ENCODE measurements around the gene ARPC1A.

DNA sequence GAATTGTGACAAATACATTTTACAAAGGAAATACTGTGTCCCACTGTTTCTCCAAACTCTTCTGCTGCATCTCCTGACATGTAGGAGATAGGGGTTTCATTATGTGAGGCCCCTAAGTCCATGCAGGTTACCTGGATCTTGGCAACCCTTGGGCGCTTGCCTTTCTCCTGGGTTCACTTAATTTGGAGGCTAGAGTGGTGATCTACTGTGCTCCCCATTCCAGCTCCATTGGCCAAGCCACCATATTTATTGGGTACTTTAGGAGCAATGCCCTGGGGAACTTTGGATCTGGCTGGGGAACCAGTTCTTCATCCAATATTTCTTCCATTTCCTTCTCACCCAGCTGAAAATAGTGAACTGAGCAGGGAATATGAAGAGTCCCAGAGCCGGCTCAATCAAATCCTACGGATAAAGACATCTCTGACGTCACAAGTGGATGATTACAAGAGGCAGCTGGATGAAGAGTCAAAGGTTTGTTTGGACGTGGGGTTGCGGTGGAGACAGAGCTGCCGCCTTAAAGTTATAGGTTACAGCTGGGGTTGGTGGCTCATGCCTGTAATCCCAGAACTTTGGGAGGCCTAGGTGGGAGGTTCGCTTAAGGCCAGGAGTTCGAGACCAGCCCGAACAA, 34.6 kb upstream of the ARPC1A start:
- no peak for TF ChIP-seq POLR2A (IDR thresholded peaks at IDR 0.05; ENCODE audit: low read depth, low read length)
- no peak for TF ChIP-seq POLR2AphosphoS5 (IDR thresholded peaks at IDR 0.05; ENCODE audit: low read depth, low read length)
- TF ChIP-seq TAF1 (IDR thresholded peaks at IDR 0.05; ENCODE audit: low read depth, low read length) = no peak

Measured in GM12891 (cell line).